NCI-H1930 (cell line): ENCODE data around the gene HSPA8.
A peak's percentile ranks its signal among the peaks of the same experiment; 100 is the strongest.

ENCODE experiments used
- DNase-seq, 2 experiments: peaks; one replicate each; lab custom pipeline; 2025; lab: John Stamatoyannopoulos, UW

HSPA8 gene

GRCh38 chr11:123047266-123047946, 14.5 kb downstream of the HSPA8 start:
- DNase-seq = no peak

- DNase-seq = no peak
Measured at GRCh38 chr11:123046473-123047259, 15.3 kb downstream of the HSPA8 start.

GRCh38 chr11:123045101-123045500, 16.8 kb downstream of the HSPA8 start:
- DNase-seq = no peak

GRCh38 chr11:123041185-123041584, 20.8 kb downstream of the HSPA8 start:
- no peak for DNase-seq

- DNase-seq = no peak
Measured at GRCh38 chr11:123040111-123040432, 21.9 kb downstream of the HSPA8 start.

GRCh38 chr11:123035831-123036230, 26.1 kb downstream of the HSPA8 start:
- no peak for DNase-seq

GRCh38 chr11:123034597-123034996, 27.3 kb downstream of the HSPA8 start:
- no peak for DNase-seq

- DNase-seq = no peak
Measured at GRCh38 chr11:123033895-123034294, 28.0 kb downstream of the HSPA8 start.

- DNase-seq = peak in 1 of 2 experiments; percentile 58
Measured at GRCh38 chr11:123030517-123030916, 31.4 kb downstream of the HSPA8 start.

GRCh38 chr11:123020968-123021367, 41.0 kb downstream of the HSPA8 start:
- peak; percentile 4 to 22 for DNase-seq

GRCh38 chr11:123018702-123019101, 43.2 kb downstream of the HSPA8 start:
- no peak for DNase-seq

GRCh38 chr11:123011510-123011909, 50.4 kb downstream of the HSPA8 start:
- no peak for DNase-seq
